GM04503 (cell line): ENCODE data around the gene GNG7.
A peak's percentile ranks its signal among the peaks of the same experiment; 100 is the strongest.
"Not testable (repeated sequence)": the region's sequence is repeated elsewhere in the genome, so short reads cannot be mapped to it uniquely, and the experiment has no call there.

ENCODE experiments used
- DNase-seq: peaks from one replicate; pipeline ENCODE4 v3.0.0-alpha.2; 2012; ENCODE audit warnings: low read depth

Gene GNG7

GRCh38 chr19:2726904-2727639 lies 24.6 kb upstream of the GNG7 start:
- no peak for DNase-seq

DNA sequence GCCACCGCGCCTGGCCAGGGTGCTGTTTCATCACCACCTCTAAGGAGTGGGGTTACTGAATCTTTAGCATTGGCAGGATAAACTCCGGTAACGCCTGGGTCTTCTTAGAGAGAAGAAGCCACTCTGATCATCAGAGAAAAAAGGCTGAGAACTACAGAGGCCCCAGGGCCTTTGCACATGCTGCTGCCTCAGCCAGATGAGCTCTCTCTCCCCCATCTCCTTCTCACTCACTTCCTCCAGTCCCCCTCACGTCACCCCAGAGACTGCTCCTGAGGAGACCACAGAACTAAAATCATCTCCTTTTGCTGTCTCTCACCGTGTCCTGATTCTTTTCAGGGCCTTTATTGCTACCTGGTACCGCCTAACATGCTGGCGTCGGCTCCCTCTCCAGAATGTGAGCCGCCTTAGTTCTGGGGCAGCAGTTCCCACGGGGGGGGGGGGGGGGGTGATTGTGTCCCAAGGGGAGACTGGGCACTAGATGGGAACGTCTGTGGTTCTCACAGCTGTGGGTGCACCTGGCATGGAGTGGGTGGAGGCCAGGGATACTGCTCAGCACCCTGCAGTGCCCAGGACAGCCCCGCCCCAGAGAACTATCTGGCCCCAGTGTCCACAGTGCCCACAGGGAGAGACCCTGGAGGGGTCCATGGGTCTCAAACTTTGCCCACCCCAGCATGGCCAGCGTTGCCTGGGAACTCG lies 23.8 kb upstream of the GNG7 start:
- DNase-seq = no peak

- no peak for DNase-seq
Observed at GRCh38 chr19:2724148-2724557, 21.7 kb upstream of the GNG7 start.

DNA sequence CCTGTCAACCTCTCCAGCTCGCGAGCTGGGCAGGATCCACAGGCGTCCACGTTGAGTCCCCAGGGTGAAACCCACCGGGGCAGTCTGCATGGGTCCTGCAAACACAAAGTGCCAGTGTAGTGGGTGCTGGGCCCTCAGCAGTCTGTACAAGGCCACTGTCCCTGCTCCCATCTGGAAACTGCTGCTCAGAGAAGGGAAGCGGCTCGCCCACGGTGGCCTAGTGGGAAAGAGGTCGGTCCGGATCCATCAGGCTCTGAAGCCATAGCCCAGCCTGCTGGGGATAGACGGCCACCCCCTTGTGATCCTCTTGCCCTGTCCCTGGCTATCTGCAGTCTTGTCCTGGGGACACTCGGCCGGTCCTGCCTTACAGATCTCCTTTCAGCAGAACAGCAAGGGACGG lies 21.3 kb upstream of the GNG7 start:
- DNase-seq = no peak

GRCh38 chr19:2723345-2723715 lies 20.8 kb upstream of the GNG7 start:
- DNase-seq = no peak

GRCh38 chr19:2722541-2723344 lies 20.2 kb upstream of the GNG7 start:
- DNase-seq = peak; percentile 43

DNA sequence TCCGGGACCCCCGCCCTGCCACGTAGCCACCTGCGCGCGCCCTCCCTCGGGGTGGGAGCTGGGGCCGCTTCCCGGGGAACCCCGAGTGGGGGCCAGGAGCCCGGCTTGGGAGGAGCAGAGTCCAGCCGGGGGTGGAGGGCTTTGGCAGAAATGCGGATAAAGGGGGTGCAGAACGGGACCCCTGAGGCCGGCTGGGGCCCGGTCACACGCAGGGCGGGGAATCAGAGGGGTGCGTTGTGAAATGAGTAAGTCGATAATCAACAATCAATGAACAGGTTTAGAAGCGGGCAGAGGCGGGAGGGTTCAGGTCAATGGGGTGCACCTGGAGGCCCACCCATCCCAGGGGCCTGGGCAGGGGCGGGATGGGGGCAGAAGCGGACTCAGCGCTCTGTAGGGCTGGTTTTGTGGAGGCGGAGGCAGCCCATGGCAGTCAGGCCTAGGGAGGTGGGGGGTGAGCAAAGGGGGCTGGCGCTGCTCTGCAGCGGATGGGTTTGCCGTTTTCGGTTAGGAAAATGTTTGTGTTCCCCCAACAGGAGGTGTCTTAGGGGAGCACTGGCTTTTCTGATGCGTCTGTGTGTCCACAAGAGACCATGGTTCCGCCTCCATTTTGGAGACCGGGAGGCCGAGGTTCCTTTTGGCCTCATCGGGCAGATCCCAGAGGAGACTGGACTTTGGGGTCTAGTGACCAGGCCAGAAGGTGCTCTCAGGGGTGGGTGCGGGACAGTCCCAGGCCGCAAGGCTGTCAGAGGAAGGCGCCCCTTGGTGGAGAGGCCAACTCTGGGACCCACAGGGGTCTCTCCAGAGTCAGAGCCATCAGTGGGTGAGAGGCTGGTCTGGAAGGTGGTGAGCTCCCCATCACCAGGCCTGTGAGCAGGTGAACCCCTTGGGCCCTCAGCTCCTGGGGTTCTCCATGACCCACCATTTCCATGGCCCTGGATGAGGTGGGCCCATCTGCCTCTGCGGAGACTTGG lies 19.4 kb upstream of the GNG7 start:
- no peak for DNase-seq

- DNase-seq = no peak
Observed at GRCh38 chr19:2720777-2721569, 18.5 kb upstream of the GNG7 start, which contains the start of gene DIRAS1. DIRAS1 (minus strand) TSS chr19:2721372; CDS start chr19:2717806, 3,566 bp downstream.

GRCh38 chr19:2719920-2720776 lies 17.7 kb upstream of the GNG7 start:
- peak; percentile 18 for DNase-seq

- no peak for DNase-seq
Observed at GRCh38 chr19:2719232-2719735, 16.8 kb upstream of the GNG7 start.

DNA sequence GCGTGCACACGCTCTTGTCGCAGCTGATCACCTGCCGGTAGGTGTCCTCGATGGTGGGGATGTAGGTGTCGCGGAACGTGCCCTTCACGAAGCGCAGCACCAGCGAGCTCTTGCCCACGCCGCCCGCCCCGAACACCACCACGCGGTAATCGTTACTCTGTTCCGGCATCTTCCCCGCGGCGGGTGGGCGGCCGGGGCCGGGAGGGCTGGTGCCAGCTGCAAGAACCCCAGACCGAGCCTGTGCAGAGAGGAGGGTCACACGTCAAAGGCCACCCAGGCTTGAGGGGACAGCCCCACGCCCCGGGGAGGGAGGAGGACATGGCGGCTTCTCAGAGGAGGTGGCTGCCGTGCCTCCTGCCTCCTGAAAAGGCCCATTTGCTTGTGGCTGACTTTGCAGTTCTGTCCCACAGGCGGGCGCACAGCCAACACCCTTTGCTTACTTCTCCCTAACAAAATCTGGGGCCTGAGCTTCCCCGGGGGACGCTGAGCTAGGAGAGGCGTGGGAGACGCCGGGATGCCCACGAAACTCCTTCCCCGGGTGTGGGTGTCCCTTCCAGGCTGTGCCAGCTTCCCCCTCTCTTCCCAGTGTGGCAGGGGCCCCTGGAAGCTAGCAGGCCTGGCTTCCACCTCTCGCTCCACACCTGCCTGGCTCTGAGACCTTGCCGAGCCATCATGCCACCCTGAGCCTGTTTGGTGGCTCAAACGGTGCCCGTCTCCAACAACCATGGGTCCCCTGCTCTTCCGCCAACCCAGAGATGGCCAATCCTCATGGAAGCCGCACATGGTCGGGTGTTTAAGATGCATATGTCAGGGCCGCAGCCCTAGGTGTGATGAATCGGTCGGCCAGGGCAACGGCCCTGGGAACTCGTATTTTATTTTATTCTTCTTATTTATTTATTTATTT lies 15.4 kb upstream of the GNG7 start:
- DNase-seq = no peak

DNA sequence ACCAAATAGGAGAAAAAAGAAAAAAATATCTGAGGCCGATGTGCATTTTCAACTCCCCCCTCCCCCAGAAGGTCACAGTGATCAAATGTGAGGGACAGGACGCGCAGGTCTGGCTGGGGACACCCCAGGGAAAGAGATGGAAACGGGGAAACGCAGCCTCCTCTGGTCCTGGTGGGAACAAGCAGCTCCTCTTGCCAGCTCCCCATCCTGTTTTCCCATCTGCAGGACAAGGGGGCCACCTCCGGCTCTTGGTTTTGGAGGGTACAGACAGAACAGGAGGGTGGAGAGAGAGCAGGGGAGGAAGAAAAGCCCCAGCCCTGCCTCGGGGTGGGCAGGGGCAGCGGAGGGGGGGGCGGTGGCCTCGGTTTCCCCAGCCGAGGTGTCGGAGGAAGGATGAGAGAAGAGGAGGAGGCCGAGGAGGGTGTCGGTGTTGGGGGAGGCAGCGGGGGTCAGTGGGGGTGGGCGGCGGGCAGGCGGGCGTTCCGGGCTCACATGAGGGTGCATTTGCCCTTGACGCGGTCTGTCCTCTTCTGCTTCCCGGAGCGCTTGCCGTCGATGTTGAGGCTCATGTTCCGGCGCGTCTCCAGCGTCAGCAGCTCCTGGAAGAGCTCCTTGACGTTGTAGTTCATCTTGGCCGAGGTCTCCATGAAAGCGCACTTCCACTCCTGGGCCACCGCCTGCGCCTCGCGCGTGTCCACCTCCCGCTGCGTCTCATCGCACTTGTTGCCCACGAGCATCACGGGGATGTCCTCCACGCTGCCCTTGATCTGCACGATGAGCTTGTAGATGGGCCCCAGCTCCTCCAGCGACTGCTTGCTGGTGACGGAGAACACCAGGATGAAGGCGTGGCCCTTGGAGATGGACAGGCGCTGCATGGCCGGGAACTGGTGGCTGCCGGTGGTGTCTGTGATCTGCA lies 14.5 kb upstream of the GNG7 start:
- DNase-seq = no peak

- no peak for DNase-seq
Observed at GRCh38 chr19:2716275-2716650, 13.8 kb upstream of the GNG7 start.

- no peak for DNase-seq
Observed at GRCh38 chr19:2715470-2716274, 13.2 kb upstream of the GNG7 start.

GRCh38 chr19:2714531-2715269 lies 12.2 kb upstream of the GNG7 start:
- DNase-seq = no peak

DNA sequence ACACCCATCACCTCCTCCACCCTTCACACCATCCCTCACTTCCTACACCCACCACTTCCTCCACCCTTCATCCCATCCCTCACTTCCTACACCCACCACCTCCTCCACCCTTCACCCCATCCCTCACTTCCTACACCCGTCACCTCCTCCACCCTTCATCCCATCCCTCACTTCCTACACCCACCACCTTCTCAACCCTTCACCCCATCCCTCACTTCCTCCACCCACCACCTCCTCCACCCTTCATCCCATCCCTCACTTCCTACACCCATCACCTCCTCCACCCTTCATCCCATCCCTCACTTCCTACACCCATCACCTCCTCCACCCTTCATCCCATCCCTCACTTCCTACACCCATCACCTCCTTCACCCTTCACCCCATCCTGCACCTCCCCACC lies 11.6 kb upstream of the GNG7 start:
- DNase-seq = not testable (repeated sequence)
